NCI-H2029 (cell line): ENCODE data around the gene SRM.
"Not testable (repeated sequence)": the region's sequence is repeated elsewhere in the genome, so short reads cannot be mapped to it uniquely, and the experiment has no call there.

Experiments used
- DNase-seq: peaks from one replicate; lab custom pipeline; 2025; lab: John Stamatoyannopoulos, UW

The SRM gene

GRCh38 chr1:11059968-11060830, at the start of gene SRM:
Gene SRM (minus strand): TSS chr1:11060018. CDS start chr1:11059943, 75 bp downstream.
- peak; percentile 86 for DNase-seq

GRCh38 chr1:11109047-11109760, 49.4 kb upstream of the SRM start:
- DNase-seq, result no peak

GRCh38 chr1:11107599-11107998, 47.8 kb upstream of the SRM start:
- DNase-seq, result no peak

GRCh38 chr1:11105586-11105985, 45.8 kb upstream of the SRM start:
- DNase-seq, result no peak

- DNase-seq, result no peak
Observed at GRCh38 chr1:11101347-11101746, 41.5 kb upstream of the SRM start.

- DNase-seq, result not testable (repeated sequence)
Observed at GRCh38 chr1:11100806-11101205, 41.0 kb upstream of the SRM start.

- DNase-seq, result no peak
Observed at GRCh38 chr1:11100149-11100493, 40.3 kb upstream of the SRM start.

GRCh38 chr1:11099310-11100148, 39.7 kb upstream of the SRM start, which contains the start of gene EXOSC10:
Gene EXOSC10 (minus strand): TSS chr1:11099869. CDS start chr1:11099831, 38 bp downstream.
- peak; percentile 81 for DNase-seq

- no peak for DNase-seq
Observed at GRCh38 chr1:11098931-11099309, 39.1 kb upstream of the SRM start.

GRCh38 chr1:11083784-11084183, 24.0 kb upstream of the SRM start:
- not testable (repeated sequence) for DNase-seq

GRCh38 chr1:11080931-11081330, 21.1 kb upstream of the SRM start:
- DNase-seq, result no peak

GRCh38 chr1:11078631-11079030, 18.8 kb upstream of the SRM start:
- DNase-seq, result no peak

- not testable (repeated sequence) for DNase-seq
Observed at GRCh38 chr1:11073398-11073797, 13.6 kb upstream of the SRM start.

- no peak for DNase-seq
Observed at GRCh38 chr1:11072216-11072917, 12.5 kb upstream of the SRM start.

GRCh38 chr1:11071463-11072215, 11.8 kb upstream of the SRM start:
- no peak for DNase-seq

GRCh38 chr1:11070876-11071275, 11.1 kb upstream of the SRM start:
- DNase-seq, result no peak

- DNase-seq, result no peak
Observed at GRCh38 chr1:11068600-11069473, 9.0 kb upstream of the SRM start.

- no peak for DNase-seq
Observed at GRCh38 chr1:11067716-11068599, 8.1 kb upstream of the SRM start.

GRCh38 chr1:11065796-11066195, 6.0 kb upstream of the SRM start:
- no peak for DNase-seq
